ENCODE results near the gene TAS2R50. TPM values are rescaled to one million over a fixed set of nuclear protein-coding genes. Genes with fewer than 3 reads are reported as not detected.

The TAS2R50 gene
- total RNA-seq, 1 experiment from 2014 or later: 2.7 TPM

GRCh38 chr12:10957741-10958140, 29.0 kb downstream of the TAS2R50 start:
- Histone ChIP-seq H3K9me3 (ENCODE audit: low read depth, low read length, poor library complexity, severe bottlenecking) (peaks cover 8% of the 10 kb centered on the region), H3K4me1 (ENCODE audit: insufficient read depth, low read length, poor library complexity, severe bottlenecking) (no peaks in the 10 kb centered on the region), H3K4me3 (ENCODE audit: low read depth, low read length, poor library complexity, severe bottlenecking) (no peak overlapping the region), H3K27me3 (replicated peaks; ENCODE audit: insufficient read depth, low read depth, low read length, poor library complexity) (no peaks in the 10 kb centered on the region), H3K36me3 (ENCODE audit: insufficient read depth, low read length, poor library complexity, severe bottlenecking) (no peaks in the 10 kb centered on the region), H3K27ac (ENCODE audit: low read depth, low read length, poor library complexity, severe bottlenecking) (no peak overlapping the region)
- BruUV-seq (replicated peaks): no TSS peak
- DNase-seq (ENCODE audit: low spot score): no peak
- POLR2A ChIA-PET (ENCODE audit: low non-redundant PET): no interaction called here
- intact Hi-C loops (cut with micrococcal nuclease; ENCODE audit: unreplicated experiment): loop anchor here (10.0 kb wide), 1 partner anchor 527 kb away; no protein-coding TSS in a partner anchor
- CTCF ChIA-PET: no interaction called here
- TF ChIP-seq CTCF (conservative IDR thresholded peaks at IDR 0.05; ENCODE audit: low read depth, low read length) (no peak), EZH2 (IDR thresholded peaks at IDR 0.05; ENCODE audit: borderline replicate concordance, low read depth, low read length, poor library complexity, severe bottlenecking) (no peak)

- Histone ChIP-seq H3K36me3 (ENCODE audit: insufficient read depth, low read length, poor library complexity, severe bottlenecking) (no peaks in the 10 kb centered on the region), H3K4me1 (ENCODE audit: insufficient read depth, low read length, poor library complexity, severe bottlenecking) (no peaks in the 10 kb centered on the region), H3K27me3 (replicated peaks; ENCODE audit: insufficient read depth, low read depth, low read length, poor library complexity) (no peaks in the 10 kb centered on the region), H3K27ac (ENCODE audit: low read depth, low read length, poor library complexity, severe bottlenecking) (no peak overlapping the region), H3K4me3 (ENCODE audit: low read depth, low read length, poor library complexity, severe bottlenecking) (no peak overlapping the region), H3K9me3 (ENCODE audit: low read depth, low read length, poor library complexity, severe bottlenecking) (peaks cover 8% of the 10 kb centered on the region)
- no TSS peak for BruUV-seq (replicated peaks)
- CTCF ChIA-PET: no interaction called here
- POLR2A ChIA-PET (ENCODE audit: low non-redundant PET): no interaction called here
- no peak for TF ChIP-seq CTCF (conservative IDR thresholded peaks at IDR 0.05; ENCODE audit: low read depth, low read length)
- no peak for TF ChIP-seq EZH2 (IDR thresholded peaks at IDR 0.05; ENCODE audit: borderline replicate concordance, low read depth, low read length, poor library complexity, severe bottlenecking)
- intact Hi-C loops (cut with micrococcal nuclease; ENCODE audit: unreplicated experiment): loop anchor here (10.0 kb wide), 1 partner anchor 529 kb away; no protein-coding TSS in a partner anchor
- DNase-seq (ENCODE audit: low spot score): no peak
Observed at GRCh38 chr12:10956085-10956484, 30.6 kb downstream of the TAS2R50 start.

GRCh38 chr12:10952645-10953044, 34.1 kb downstream of the TAS2R50 start:
- H3K27ac ChIP-seq (ENCODE audit: low read depth, low read length, poor library complexity, severe bottlenecking): no peak overlapping the region
- BruUV-seq (replicated peaks): no TSS peak
- no peaks in the 10 kb centered on the region for H3K27me3 ChIP-seq (replicated peaks; ENCODE audit: insufficient read depth, low read depth, low read length, poor library complexity)
- TF ChIP-seq EZH2 (IDR thresholded peaks at IDR 0.05; ENCODE audit: borderline replicate concordance, low read depth, low read length, poor library complexity, severe bottlenecking): no peak
- no peak for TF ChIP-seq CTCF (conservative IDR thresholded peaks at IDR 0.05; ENCODE audit: low read depth, low read length)
- POLR2A ChIA-PET (ENCODE audit: low non-redundant PET): no interaction called here
- no peaks in the 10 kb centered on the region for H3K4me1 ChIP-seq (ENCODE audit: insufficient read depth, low read length, poor library complexity, severe bottlenecking)
- H3K4me3 ChIP-seq (ENCODE audit: low read depth, low read length, poor library complexity, severe bottlenecking): no peak overlapping the region
- H3K9me3 ChIP-seq (ENCODE audit: low read depth, low read length, poor library complexity, severe bottlenecking): peaks cover 8% of the 10 kb centered on the region
- intact Hi-C loops (cut with micrococcal nuclease; ENCODE audit: unreplicated experiment): loop anchor here (10.0 kb wide), 1 partner anchor 532 kb away; no protein-coding TSS in a partner anchor
- no peaks in the 10 kb centered on the region for H3K36me3 ChIP-seq (ENCODE audit: insufficient read depth, low read length, poor library complexity, severe bottlenecking)
- no peak for DNase-seq (ENCODE audit: low spot score)
- CTCF ChIA-PET: no interaction called here
